K562 (cell line): ENCODE results near the gene TRIP11. TPM values are rescaled to one million over a fixed set of nuclear protein-coding genes. Genes with fewer than 3 reads are reported as not detected.

ENCODE experiments used
- ATAC-seq: fragments of 200-7000 bp; cut with Tn5 transposase; 3 replicates; pipeline ENCODE4 v1.9.1; 2020; ENCODE audit warnings: moderate library complexity
- BruUV-seq: library from RNA; stranded (reverse); fragments of 400-500 nt; replicated peaks from 2 replicates; lab custom pipeline; 2021; lab: Mats Ljungman, UMichigan
- CTCF ChIA-PET: fragments of 300-600 bp; formaldehyde crosslinking; extraction: SDS; loops from one replicate; lab custom pipeline; 2021; ENCODE audit warnings: low intra/inter-chr PET ratio; lab: Yijun Ruan, JAX
- POLR2A ChIA-PET: fragments of 300-600, 350-650 bp; sonication (Branson Sonifier 250); formaldehyde crosslinking; extraction: SDS; loops from one replicate; lab custom pipeline; 2021; ENCODE audit warnings: antibody characterized with exemption, inconsistent platforms; lab: Yijun Ruan, JAX
- DNase-seq, 4 experiments: peaks; one replicate each; pipeline versions ENCODE4 v3.0.0 to v3.0.0-alpha.2; 2011 to 2018; ENCODE audit warnings: low spot score in 3 of 4, mixed read lengths in 3 of 4; ENCODE audit errors: extremely low read depth in 1 of 4
- FAIRE-seq: peaks from 2 replicates; lab custom pipeline; 2011; peaks lifted over from hg19 to GRCh38; lab: Jason Lieb, UNC
- H2AFZ ChIP-seq: 2 replicates; pipeline ENCODE4 v1.6.0; 2011; ENCODE audit warnings: low read depth, low read length, control low read depth, inconsistent platforms
- H3K27ac ChIP-seq: fragments of 200-600 bp; 3 replicates; pipeline ENCODE4 v1.8.0; 2011; ENCODE audit warnings: low read depth, mild to moderate bottlenecking, control low read depth, inconsistent platforms, low read length, moderate library complexity, mixed read lengths; ENCODE audit errors: extremely low read depth
- H3K27me3 ChIP-seq, 2 experiments: fragments of 300-600 bp in 1 of 2; 2 replicates in 1 of 2; 3 replicates in 1 of 2; pipeline versions ENCODE4 v1.6.0 to v1.8.0; 2011; ENCODE audit warnings: inconsistent platforms in 2 of 2, low read length in 2 of 2, mild to moderate bottlenecking in 1 of 2, mixed read lengths in 1 of 2, moderate library complexity in 1 of 2; ENCODE audit not compliant: control insufficient read depth in 2 of 2, insufficient read depth in 2 of 2
- H3K36me3 ChIP-seq: fragments of 300-600 bp; 3 replicates; pipeline ENCODE4 v1.8.0; 2011; ENCODE audit warnings: mild to moderate bottlenecking, low read length, inconsistent platforms; ENCODE audit not compliant: control insufficient read depth, insufficient read depth
- H3K4me1 ChIP-seq, 2 experiments: fragments of 200-600 bp in 1 of 2; replicated peaks in 1 of 2; 2 replicates in 1 of 2; 3 replicates in 1 of 2; pipeline versions ENCODE4 v1.5.1 to v1.8.0; 2011; ENCODE audit warnings: inconsistent platforms in 2 of 2, low read length in 2 of 2, mild to moderate bottlenecking in 1 of 2, mixed read lengths in 1 of 2, moderate library complexity in 1 of 2; ENCODE audit not compliant: control insufficient read depth in 2 of 2, insufficient read depth in 2 of 2
- H3K4me2 ChIP-seq: 2 replicates; pipeline ENCODE4 v1.6.1; 2011; ENCODE audit warnings: low read length, control low read depth, inconsistent platforms, mixed read lengths; ENCODE audit not compliant: insufficient read depth
- H3K4me3 ChIP-seq: fragments of 200-600 bp; sonication (generic), shearing (Covaris generic); 2 replicates; pipeline ENCODE4 v1.5.1; 2016; ENCODE audit warnings: control low read depth, inconsistent platforms
- H3K79me2 ChIP-seq: fragments of 200-600 bp; 3 replicates; pipeline ENCODE4 v1.8.0; 2011; ENCODE audit warnings: low read length, inconsistent platforms; ENCODE audit not compliant: control insufficient read depth, insufficient read depth
- H3K9ac ChIP-seq, 2 experiments: 2 replicates each; pipeline versions ENCODE4 v1.6.0 to v1.6.1; 2011; ENCODE audit warnings: low read depth in 2 of 2, low read length in 2 of 2, control low read depth in 1 of 2, inconsistent platforms in 1 of 2, mild to moderate bottlenecking in 1 of 2, mixed read lengths in 1 of 2; ENCODE audit not compliant: insufficient read depth in 1 of 2
- H3K9me1 ChIP-seq: one replicate; pipeline ENCODE4 v1.6.0; 2011; ENCODE audit warnings: inconsistent platforms, mild to moderate bottlenecking, low read length, moderate library complexity; ENCODE audit not compliant: control insufficient read depth, insufficient read depth
- H3K9me3 ChIP-seq: replicated peaks from 2 replicates; pipeline ENCODE4 v1.5.1; 2011; ENCODE audit warnings: low read depth, low read length, inconsistent platforms; ENCODE audit not compliant: control insufficient read depth, insufficient read depth
- H4K20me1 ChIP-seq: replicated peaks from 2 replicates; pipeline ENCODE4 v1.6.1; 2011; ENCODE audit warnings: low read length, inconsistent platforms, mixed read lengths; ENCODE audit not compliant: control insufficient read depth, insufficient read depth
- ARID1B ChIP-seq: fragments of 450-650 bp; IDR thresholded peaks from 2 replicates; pipeline ENCODE4 v1.6.1; 2016; ENCODE audit warnings: antibody characterized with exemption, mild to moderate bottlenecking, inconsistent platforms
- DPF2 ChIP-seq: fragments of 450-650 bp; IDR thresholded peaks from 2 replicates; pipeline ENCODE4 v1.6.1; 2016
- E2F8 ChIP-seq: fragments of 450-650 bp; IDR thresholded peaks from 2 replicates; pipeline ENCODE4 v1.7.1; 2018; ENCODE audit warnings: mild to moderate bottlenecking, low read depth; ENCODE audit not compliant: partially characterized antibody
- ETS2 ChIP-seq: IDR thresholded peaks from 2 replicates; pipeline ENCODE4 v1.6.1; 2016; ENCODE audit warnings: borderline replicate concordance, missing genetic modification characterization, mild to moderate bottlenecking, moderate library complexity, missing compliant biosample characterization; ENCODE audit not compliant: poor library complexity, severe bottlenecking
- FOXK2 ChIP-seq, 2 experiments: fragments of 450-650 bp; IDR thresholded peaks in 1 of 2; conservative IDR thresholded peaks in 1 of 2; 2 replicates each; pipeline ENCODE4 v1.6.1; 2016; ENCODE audit warnings: low read depth in 2 of 2, mild to moderate bottlenecking in 1 of 2
- GATAD2A ChIP-seq: fragments of 450-650 bp; IDR thresholded peaks from 2 replicates; pipeline ENCODE4 v1.6.1; 2017
- GTF2E2 ChIP-seq: fragments of 200-800 bp; sonication (Bioruptor generic); IDR thresholded peaks from 2 replicates; pipeline ENCODE4 v1.6.1; 2016; ENCODE audit warnings: missing genetic modification characterization, missing compliant biosample characterization
- LEF1 ChIP-seq: fragments of 450-650 bp; IDR thresholded peaks from 2 replicates; pipeline ENCODE4 v1.6.1; 2016; ENCODE audit warnings: mild to moderate bottlenecking
- TARDBP ChIP-seq: fragments of 450-650 bp; IDR thresholded peaks from 2 replicates; pipeline ENCODE4 v1.6.1; 2016
- TCF7 ChIP-seq: sonication (generic); IDR thresholded peaks from 2 replicates; pipeline ENCODE4 v1.6.1; 2016; ENCODE audit warnings: antibody characterized with exemption, borderline replicate concordance
- TFE3 ChIP-seq: fragments of 450-650 bp; formaldehyde crosslinking; IDR thresholded peaks from 2 replicates; pipeline ENCODE4 v1.4.0; 2020; ENCODE audit warnings: mild to moderate bottlenecking, mixed read lengths
- ZNF121 ChIP-seq: sonication (generic); formaldehyde crosslinking; conservative IDR thresholded peaks from 2 replicates; pipeline ENCODE4 v1.8.0; 2022; ENCODE audit warnings: missing genetic modification reagents
- ZNF143 ChIP-seq: sonication (generic); formaldehyde crosslinking; IDR thresholded peaks from 2 replicates; pipeline ENCODE4 v1.9.0; 2022; ENCODE audit warnings: mild to moderate bottlenecking, missing genetic modification reagents
- ZNF699 ChIP-seq: fragments of 250-450 bp; sonication (Bioruptor Pico); IDR thresholded peaks from 2 replicates; pipeline ENCODE4 v1.8.0; 2021; ENCODE audit warnings: mild to moderate bottlenecking, moderate library complexity; ENCODE audit not compliant: insufficient replicate concordance
- ZNF785 ChIP-seq: fragments of 250-450 bp; sonication (Bioruptor Pico); IDR thresholded peaks from 2 replicates; pipeline ENCODE4 v1.4.0; 2020; ENCODE audit warnings: mild to moderate bottlenecking
- WGBS: fragments of 100-300 bp; shearing (Covaris generic); methylation state at CpG from one replicate; pipeline ENCODE4 v1.1.6; 2016; ENCODE audit warnings: low coverage, mixed read lengths; ENCODE audit not compliant: insufficient coverage; ENCODE audit errors: missing lambda C conversion rate; 5-methylcytosine and 5-hydroxymethylcytosine counted together
- in situ Hi-C: fragments of 300-500 bp; cut with MboI; formaldehyde crosslinking; loops from 4 replicates; pipeline ENCODE4 v1.15.0; 2018; ENCODE audit warnings: inconsistent platforms, mixed read lengths
- intact Hi-C: fragments of 100-400 bp; cut with micrococcal nuclease; formaldehyde crosslinking; loops from 2 replicates; pipeline ENCODE4 v1.14.2; 2022
- polyA plus RNA-seq, 8 experiments: library from polyadenylated mRNA; depleted of rRNA in 4 of 8; stranded (reverse) in 5 of 8; unstranded in 3 of 8; fragments of >200 nt; fragmentation: Nextera tagmentation in 2 of 8; fragmentation: Illumina TruSeq in 1 of 8; extraction: Ambion mirVana in 2 of 8; extraction: Trizol in 1 of 8; gene quantifications; 2 replicates each; pipeline versions ENCODE4 v1.2.1 to v1.2.3, GENCODE V29; 2011 to 2014; ENCODE audit warnings: inconsistent platforms in 1 of 8, missing spikeins in 1 of 8
- total RNA-seq, 7 experiments: library from RNA; depleted of rRNA in 6 of 7; stranded (reverse); fragments of >200 nt in 6 of 7; fragmentation: Illumina TruSeq in 2 of 7; extraction: Trizol in 2 of 7; gene quantifications; 2 replicates each; pipeline versions ENCODE4 v1.2.1 to v1.2.3, GENCODE V29; 2011 to 2021; ENCODE audit warnings: low replicate concordance in 1 of 7
- TF ChIP-seq, protein P1 (sequence below): fragments of 250-450 bp; sonication (Bioruptor Pico); IDR thresholded peaks from 2 replicates; pipeline ENCODE4 v1.5.0; 2020; ENCODE audit warnings: mild to moderate bottlenecking, borderline replicate concordance

Gene TRIP11
- total and polyA plus RNA-seq, 9 of the 15 experiments (the other 6 are each of a cell fraction or from before 2014, with no cell fraction given), result 4.0 to 20.0 (median 10.9) TPM

- Histone ChIP-seq H3K27me3 (no peaks in the 10 kb centered on the region), H3K4me3 (peak overlapping the region; percentile 94), H2AFZ (peak overlapping the region; percentile 82), H3K79me2 (peaks cover 53% of the 10 kb centered on the region), H3K4me1 (peaks cover 0 to 5% of the 10 kb centered on the region in 2 experiments; a peak in 1 of 5 replicates), H4K20me1 (peaks cover 4% of the 10 kb centered on the region; the same call in 1 of the 2 replicates), H3K27ac (peak overlapping the region; percentile 95), H3K9me1 (no peaks in the 10 kb centered on the region), H3K4me2 (peak overlapping the region; percentile 96), H3K36me3 (0 out of 3 replicates have a peak, but pooled peaks cover 10% of the 10 kb centered on the region), H3K9ac (peak overlapping the region; percentile 93 to 95), H3K9me3 (no peaks in the 10 kb centered on the region)
- CTCF ChIA-PET, result no interaction called here
- TSS peak; percentile 91 for BruUV-seq
- FAIRE-seq (peak; percentile 76), DNase-seq (peak in 3 of 4 experiments; percentile 11 to 22 (median 11)), ATAC-seq (peak; percentile 32; the same call in 2 of the 3 replicates)
- intact Hi-C loops, result no loop called here
- in situ Hi-C loops, result no loop called here
- 3% methylated on average over 13 of the region's 13 CpGs for WGBS
- POLR2A ChIA-PET, result interaction anchor here (0.8 to 2.6 kb wide), 6 partner anchors 9 to 152 kb away, joined by 3 to 9 read pairs (median 6); partner anchors contain the start of genes ATXN3, CPSF2 and NDUFB1
- TF ChIP-seq, protein P1, sequence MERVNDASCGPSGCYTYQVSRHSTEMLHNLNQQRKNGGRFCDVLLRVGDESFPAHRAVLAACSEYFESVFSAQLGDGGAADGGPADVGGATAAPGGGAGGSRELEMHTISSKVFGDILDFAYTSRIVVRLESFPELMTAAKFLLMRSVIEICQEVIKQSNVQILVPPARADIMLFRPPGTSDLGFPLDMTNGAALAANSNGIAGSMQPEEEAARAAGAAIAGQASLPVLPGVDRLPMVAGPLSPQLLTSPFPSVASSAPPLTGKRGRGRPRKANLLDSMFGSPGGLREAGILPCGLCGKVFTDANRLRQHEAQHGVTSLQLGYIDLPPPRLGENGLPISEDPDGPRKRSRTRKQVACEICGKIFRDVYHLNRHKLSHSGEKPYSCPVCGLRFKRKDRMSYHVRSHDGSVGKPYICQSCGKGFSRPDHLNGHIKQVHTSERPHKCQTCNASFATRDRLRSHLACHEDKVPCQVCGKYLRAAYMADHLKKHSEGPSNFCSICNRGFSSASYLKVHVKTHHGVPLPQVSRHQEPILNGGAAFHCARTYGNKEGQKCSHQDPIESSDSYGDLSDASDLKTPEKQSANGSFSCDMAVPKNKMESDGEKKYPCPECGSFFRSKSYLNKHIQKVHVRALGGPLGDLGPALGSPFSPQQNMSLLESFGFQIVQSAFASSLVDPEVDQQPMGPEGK (CRISPR knock-in tag), result no peak
- TF ChIP-seq ZNF143 (CRISPR knock-in tag) (no peak), LEF1 (no peak), FOXK2 (conservative IDR thresholded peaks at IDR 0.05 in 1 of 2, IDR thresholded peaks at IDR 0.05 in 1 of 2; ENCODE audit: low read depth in 2 of 2) (peak in 1 of 2 experiments; percentile 3; a peak in 1 of 4 replicates), ZNF121 (CRISPR knock-in tag) (no peak), ZNF785 (CRISPR knock-in tag) (no peak), TFE3 (CRISPR knock-in tag) (peak; percentile 84), TARDBP (no peak), ARID1B (no peak), E2F8 (no peak), ZNF699 (CRISPR knock-in tag) (no peak), GTF2E2 (tag) (0 out of 2 replicates have a peak, but pooled peaks have one; percentile 3), TCF7 (no peak), GATAD2A (no peak), ETS2 (tag) (no peak), DPF2 (peak; percentile 27; the same call in 1 of the 2 replicates)
Measured at GRCh38 chr14:92040431-92041051, 682 bp upstream of the TRIP11 start.
